SU-DHL-6 (cell line): Measurements from ENCODE around the gene AMN1.

Experiments used
- H2AFZ ChIP-seq: fragments of 200-600 bp; sonication (generic); 2 replicates; pipeline ENCODE4 v1.6.1; 2014; ENCODE audit warnings: low read depth, mild to moderate bottlenecking, moderate library complexity, mixed read lengths, antibody characterized with exemption, low read length; ENCODE audit not compliant: severe bottlenecking
- H3F3A ChIP-seq: fragments of 200-600 bp; shearing (Covaris generic); 2 replicates; pipeline ENCODE4 v1.6.0; 2016; ENCODE audit warnings: antibody characterized with exemption, mild to moderate bottlenecking; ENCODE audit not compliant: insufficient read depth
- H3K27ac ChIP-seq: fragments of 200-600 bp; sonication (generic); 2 replicates; pipeline ENCODE4 v1.5.1; 2016; ENCODE audit warnings: low read depth, mild to moderate bottlenecking, low read length, moderate library complexity, mixed read lengths
- H3K27me3 ChIP-seq: fragments of 200-600 bp; sonication (generic), shearing (Covaris generic); 2 replicates; pipeline ENCODE4 v1.6.0; 2014; ENCODE audit warnings: mild to moderate bottlenecking, low read length
- H3K36me3 ChIP-seq: fragments of 200-600 bp; sonication (generic); 2 replicates; pipeline ENCODE4 v1.6.1; 2014; ENCODE audit warnings: mild to moderate bottlenecking, low read length, mixed read lengths
- H3K4me2 ChIP-seq: fragments of 300-600, 200-600 bp; shearing (Covaris generic), sonication (generic); 2 replicates; pipeline ENCODE4 v1.6.0; 2014; ENCODE audit warnings: low read length, low read depth, mild to moderate bottlenecking; ENCODE audit not compliant: poor library complexity, severe bottlenecking
- H3K4me3 ChIP-seq: fragments of 200-600 bp; sonication (generic); 2 replicates; pipeline ENCODE4 v1.5.1; 2014; ENCODE audit warnings: antibody characterized with exemption, low read length, mild to moderate bottlenecking, mixed read lengths; ENCODE audit not compliant: insufficient read depth, poor library complexity, severe bottlenecking
- H3K79me2 ChIP-seq: fragments of 200-600 bp; sonication (generic); 2 replicates; pipeline ENCODE4 v1.6.1; 2014; ENCODE audit warnings: mild to moderate bottlenecking, low read length, moderate library complexity; ENCODE audit not compliant: insufficient read depth
- H3K9ac ChIP-seq: fragments of 200-600 bp; sonication (generic); 2 replicates; pipeline ENCODE4 v1.7.0; 2014; ENCODE audit warnings: mild to moderate bottlenecking, low read length
- H3K9me2 ChIP-seq: fragments of 200-600 bp; sonication (generic); replicated peaks from 2 replicates; pipeline ENCODE4 v1.6.1; 2014; ENCODE audit warnings: low read length; ENCODE audit not compliant: insufficient read depth
- H3K9me3 ChIP-seq: fragments of 200-600 bp; sonication (generic); 2 replicates; pipeline ENCODE4 v1.6.1; 2014; ENCODE audit warnings: low read length, mixed read lengths; ENCODE audit not compliant: insufficient read depth
- H4K20me1 ChIP-seq: fragments of 200-600 bp; sonication (generic); 2 replicates; pipeline ENCODE4 v1.6.1; 2014; ENCODE audit warnings: low read depth, mild to moderate bottlenecking, antibody characterized with exemption, low read length, moderate library complexity, mixed read lengths
- EZH2phosphoT487 ChIP-seq: fragments of 200-600 bp; sonication (generic), shearing (Covaris generic); conservative IDR thresholded peaks from 2 replicates; pipeline ENCODE4 v1.6.1; 2018; ENCODE audit warnings: mild to moderate bottlenecking, antibody characterized with exemption, low read length, moderate library complexity, mixed read lengths
- TF ChIP-seq, protein P1 (sequence below): fragments of 200-600 bp; sonication (generic); IDR thresholded peaks from one replicate; pipeline ENCODE4 v1.5.1; 2017; ENCODE audit warnings: antibody characterized with exemption, mild to moderate bottlenecking, low read length, moderate library complexity; ENCODE audit not compliant: insufficient read depth, poor library complexity, severe bottlenecking

AMN1 gene

DNA sequence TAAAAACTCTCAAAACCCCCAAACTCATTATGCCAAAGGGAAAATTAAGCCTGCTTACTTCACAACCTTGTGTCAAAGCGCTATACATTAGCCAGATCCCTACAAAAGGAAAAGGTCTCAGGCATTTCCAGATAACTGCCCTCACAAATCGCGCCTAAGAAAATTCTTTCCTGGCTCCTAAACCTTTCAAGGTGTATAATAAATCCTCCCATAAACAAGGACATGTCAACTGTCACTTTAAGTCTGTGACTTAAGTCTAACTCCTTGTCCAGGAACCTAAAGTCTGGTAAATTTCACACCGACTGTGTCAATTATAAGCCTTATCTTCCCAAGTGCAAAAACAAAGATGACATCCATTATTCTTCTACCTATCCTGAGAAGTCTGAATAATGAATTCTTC lies 73.6 kb downstream of the AMN1 start:
- H3K79me2 ChIP-seq = no peaks in the 10 kb centered on the region
- H4K20me1 ChIP-seq = no peaks in the 10 kb centered on the region
- peaks cover 11% of the 10 kb centered on the region; the same call in 1 of the 2 replicates for H3F3A ChIP-seq
- no peak overlapping the region for H2AFZ ChIP-seq
- H3K36me3 ChIP-seq = no peaks in the 10 kb centered on the region
- H3K9ac ChIP-seq = no peak overlapping the region
- H3K27ac ChIP-seq = no peak overlapping the region
- H3K9me2 ChIP-seq = no peaks in the 10 kb centered on the region
- no peak overlapping the region for H3K4me3 ChIP-seq
- no peak overlapping the region for H3K4me2 ChIP-seq
- no peaks in the 10 kb centered on the region for H3K9me3 ChIP-seq
- no peak for TF ChIP-seq EZH2phosphoT487
- TF ChIP-seq, protein P1, sequence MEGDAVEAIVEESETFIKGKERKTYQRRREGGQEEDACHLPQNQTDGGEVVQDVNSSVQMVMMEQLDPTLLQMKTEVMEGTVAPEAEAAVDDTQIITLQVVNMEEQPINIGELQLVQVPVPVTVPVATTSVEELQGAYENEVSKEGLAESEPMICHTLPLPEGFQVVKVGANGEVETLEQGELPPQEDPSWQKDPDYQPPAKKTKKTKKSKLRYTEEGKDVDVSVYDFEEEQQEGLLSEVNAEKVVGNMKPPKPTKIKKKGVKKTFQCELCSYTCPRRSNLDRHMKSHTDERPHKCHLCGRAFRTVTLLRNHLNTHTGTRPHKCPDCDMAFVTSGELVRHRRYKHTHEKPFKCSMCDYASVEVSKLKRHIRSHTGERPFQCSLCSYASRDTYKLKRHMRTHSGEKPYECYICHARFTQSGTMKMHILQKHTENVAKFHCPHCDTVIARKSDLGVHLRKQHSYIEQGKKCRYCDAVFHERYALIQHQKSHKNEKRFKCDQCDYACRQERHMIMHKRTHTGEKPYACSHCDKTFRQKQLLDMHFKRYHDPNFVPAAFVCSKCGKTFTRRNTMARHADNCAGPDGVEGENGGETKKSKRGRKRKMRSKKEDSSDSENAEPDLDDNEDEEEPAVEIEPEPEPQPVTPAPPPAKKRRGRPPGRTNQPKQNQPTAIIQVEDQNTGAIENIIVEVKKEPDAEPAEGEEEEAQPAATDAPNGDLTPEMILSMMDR = no peak
- H3K27me3 ChIP-seq = no peaks in the 10 kb centered on the region

DNA sequence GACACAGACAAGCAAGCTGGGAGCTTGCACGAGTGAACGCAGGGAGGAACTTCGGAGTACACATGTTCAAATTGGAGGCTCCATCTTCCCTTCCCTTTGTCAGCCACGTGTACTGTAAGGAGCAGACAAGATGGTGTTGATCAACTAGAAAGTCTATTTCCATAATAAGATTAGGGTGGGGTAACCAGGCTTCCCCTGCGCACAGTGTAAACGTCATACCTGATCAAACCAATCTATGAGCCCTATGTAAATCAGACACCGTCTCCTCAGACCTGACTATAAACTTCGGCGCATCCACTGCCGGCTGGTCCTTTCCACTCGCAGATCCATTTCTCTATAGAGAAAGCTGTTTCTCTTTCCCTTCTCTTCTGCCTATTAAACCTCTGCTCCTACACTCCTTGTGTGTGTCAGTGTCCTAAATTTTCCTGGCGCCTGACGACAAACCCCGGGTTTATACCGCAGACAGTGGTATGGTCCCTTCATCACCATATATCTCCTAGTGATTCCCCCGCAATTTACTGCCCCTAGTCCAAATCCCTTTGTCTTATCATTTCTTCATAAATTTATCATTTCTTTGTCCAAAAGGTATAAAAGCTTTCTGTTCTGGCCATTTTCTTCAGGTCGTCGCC lies 76.8 kb downstream of the AMN1 start:
- H3K27me3 ChIP-seq = no peaks in the 10 kb centered on the region
- no peaks in the 10 kb centered on the region for H4K20me1 ChIP-seq
- H3K4me3 ChIP-seq = no peak overlapping the region
- H3K9me2 ChIP-seq = no peaks in the 10 kb centered on the region
- peaks cover 5% of the 10 kb centered on the region; the same call in 1 of the 2 replicates for H3F3A ChIP-seq
- H3K9ac ChIP-seq = no peak overlapping the region
- no peaks in the 10 kb centered on the region for H3K9me3 ChIP-seq
- no peaks in the 10 kb centered on the region for H3K36me3 ChIP-seq
- no peak for TF ChIP-seq EZH2phosphoT487
- TF ChIP-seq, protein P1 = no peak
- no peaks in the 10 kb centered on the region for H3K79me2 ChIP-seq
- H3K4me2 ChIP-seq = no peak overlapping the region
- no peak overlapping the region for H3K27ac ChIP-seq
- no peak overlapping the region for H2AFZ ChIP-seq

DNA sequence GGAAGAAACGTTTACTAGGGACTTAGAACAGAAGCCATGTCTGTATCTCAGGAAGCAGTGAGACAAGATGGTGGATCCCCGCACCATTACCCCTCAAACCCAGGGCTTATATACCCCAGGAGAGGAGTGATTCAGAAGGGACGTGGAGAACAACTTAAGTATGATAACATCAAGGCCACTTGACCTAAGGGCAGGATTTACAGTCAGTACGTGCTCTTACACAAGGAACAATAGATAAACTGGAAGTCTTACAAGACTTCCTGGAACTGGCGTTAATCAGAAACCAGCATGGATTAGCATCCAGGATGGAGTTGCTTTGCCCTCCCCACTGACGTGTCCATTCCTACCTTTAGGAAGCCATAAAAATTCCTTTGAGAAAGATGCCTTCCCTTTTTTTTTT lies 77.9 kb downstream of the AMN1 start:
- H3F3A ChIP-seq = no peaks in the 10 kb centered on the region
- no peak overlapping the region for H3K4me2 ChIP-seq
- H3K9ac ChIP-seq = no peak overlapping the region
- H3K27me3 ChIP-seq = no peaks in the 10 kb centered on the region
- H3K9me3 ChIP-seq = no peaks in the 10 kb centered on the region
- H3K4me3 ChIP-seq = no peak overlapping the region
- no peak for TF ChIP-seq EZH2phosphoT487
- TF ChIP-seq, protein P1 = no peak
- H3K27ac ChIP-seq = no peak overlapping the region
- H3K36me3 ChIP-seq = no peaks in the 10 kb centered on the region
- H3K9me2 ChIP-seq = no peaks in the 10 kb centered on the region
- no peaks in the 10 kb centered on the region for H3K79me2 ChIP-seq
- H4K20me1 ChIP-seq = no peaks in the 10 kb centered on the region
- H2AFZ ChIP-seq = no peak overlapping the region
